ENCODE measurements around the gene FNIP1. TPM values are rescaled to one million over a fixed set of nuclear protein-coding genes. Genes with fewer than 3 reads are reported as not detected.
A peak's percentile ranks its signal among the peaks of the same experiment; 100 is the strongest.

FNIP1 gene
- total and polyA plus RNA-seq, 2 of the 13 experiments (the other 11 are each of a cell fraction or from before 2014, with no cell fraction given) = 10.9 to 29.3 TPM

GRCh38 chr5:131749723-131750470 lies 46.9 kb downstream of the FNIP1 start (continued):
- TF ChIP-seq SOX6 (IDR thresholded peaks at IDR 0.05) (no peak), SOX6 (CRISPR knock-in tag; IDR thresholded peaks at IDR 0.05) (0 out of 2 replicates have a peak, but pooled peaks have one; percentile 38), CREM (IDR thresholded peaks at IDR 0.05) (no peak), CREM (CRISPR knock-in tag; IDR thresholded peaks at IDR 0.05) (no peak), ZNF253 (CRISPR knock-in tag; IDR thresholded peaks at IDR 0.05; ENCODE audit: borderline replicate concordance) (no peak), ZNF776 (CRISPR knock-in tag; IDR thresholded peaks at IDR 0.05) (no peak), TERF1 (CRISPR knock-in tag; IDR thresholded peaks at IDR 0.05) (no peak), YY1 (IDR thresholded peaks at IDR 0.05; ENCODE audit: insufficient read depth, insufficient replicate concordance, low read depth, low read length) (no peak)
- TF ChIP-seq, protein P1, sequence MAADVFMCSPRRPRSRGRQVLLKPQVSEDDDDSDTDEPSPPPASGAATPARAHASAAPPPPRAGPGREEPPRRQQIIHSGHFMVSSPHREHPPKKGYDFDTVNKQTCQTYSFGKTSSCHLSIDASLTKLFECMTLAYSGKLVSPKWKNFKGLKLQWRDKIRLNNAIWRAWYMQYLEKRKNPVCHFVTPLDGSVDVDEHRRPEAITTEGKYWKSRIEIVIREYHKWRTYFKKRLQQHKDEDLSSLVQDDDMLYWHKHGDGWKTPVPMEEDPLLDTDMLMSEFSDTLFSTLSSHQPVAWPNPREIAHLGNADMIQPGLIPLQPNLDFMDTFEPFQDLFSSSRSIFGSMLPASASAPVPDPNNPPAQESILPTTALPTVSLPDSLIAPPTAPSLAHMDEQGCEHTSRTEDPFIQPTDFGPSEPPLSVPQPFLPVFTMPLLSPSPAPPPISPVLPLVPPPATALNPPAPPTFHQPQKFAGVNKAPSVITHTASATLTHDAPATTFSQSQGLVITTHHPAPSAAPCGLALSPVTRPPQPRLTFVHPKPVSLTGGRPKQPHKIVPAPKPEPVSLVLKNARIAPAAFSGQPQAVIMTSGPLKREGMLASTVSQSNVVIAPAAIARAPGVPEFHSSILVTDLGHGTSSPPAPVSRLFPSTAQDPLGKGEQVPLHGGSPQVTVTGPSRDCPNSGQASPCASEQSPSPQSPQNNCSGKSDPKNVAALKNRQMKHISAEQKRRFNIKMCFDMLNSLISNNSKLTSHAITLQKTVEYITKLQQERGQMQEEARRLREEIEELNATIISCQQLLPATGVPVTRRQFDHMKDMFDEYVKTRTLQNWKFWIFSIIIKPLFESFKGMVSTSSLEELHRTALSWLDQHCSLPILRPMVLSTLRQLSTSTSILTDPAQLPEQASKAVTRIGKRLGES (CRISPR knock-in tag; IDR thresholded peaks at IDR 0.05; ENCODE audit: borderline replicate concordance) = no peak

Data from HepG2 (cell line).